ENCODE data around the gene ADGRV1.

The ADGRV1 gene

DNA sequence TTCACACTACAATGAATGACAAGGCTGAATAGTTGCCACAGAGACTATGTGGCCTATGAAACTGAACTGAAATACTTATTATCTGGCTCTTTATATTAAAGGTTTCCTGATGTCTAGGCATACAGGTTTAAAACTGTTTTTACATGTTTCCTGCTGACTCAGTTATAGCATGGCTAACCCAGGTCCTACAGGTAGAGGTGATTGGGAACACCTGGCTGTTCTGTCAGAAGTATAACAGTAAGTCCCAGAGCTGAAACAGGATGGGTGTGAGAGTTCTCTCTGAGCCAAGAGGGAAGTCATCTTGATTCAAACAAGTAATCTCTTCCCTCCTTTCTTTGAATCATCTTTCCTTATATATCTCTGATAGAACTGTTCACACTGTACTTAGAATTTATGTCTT lies 4.9 kb upstream of the ADGRV1 start:
- no peak for DNase-seq (ENCODE audit: extremely low read depth, insufficient read length)
- no peak for TF ChIP-seq CTCF (IDR thresholded peaks at IDR 0.05; ENCODE audit: insufficient read depth, low read length, poor library complexity, severe bottlenecking)
- H3K4me3 ChIP-seq (replicated peaks; ENCODE audit: low read depth, low read length), result no peak overlapping the region
- H3K36me3 ChIP-seq (ENCODE audit: control insufficient read depth, insufficient read depth, low read length), result no peaks in the 10 kb centered on the region
- H3K27me3 ChIP-seq (replicated peaks; ENCODE audit: control insufficient read depth, insufficient read depth, low read length), result peaks cover 1% of the 10 kb centered on the region

DNA sequence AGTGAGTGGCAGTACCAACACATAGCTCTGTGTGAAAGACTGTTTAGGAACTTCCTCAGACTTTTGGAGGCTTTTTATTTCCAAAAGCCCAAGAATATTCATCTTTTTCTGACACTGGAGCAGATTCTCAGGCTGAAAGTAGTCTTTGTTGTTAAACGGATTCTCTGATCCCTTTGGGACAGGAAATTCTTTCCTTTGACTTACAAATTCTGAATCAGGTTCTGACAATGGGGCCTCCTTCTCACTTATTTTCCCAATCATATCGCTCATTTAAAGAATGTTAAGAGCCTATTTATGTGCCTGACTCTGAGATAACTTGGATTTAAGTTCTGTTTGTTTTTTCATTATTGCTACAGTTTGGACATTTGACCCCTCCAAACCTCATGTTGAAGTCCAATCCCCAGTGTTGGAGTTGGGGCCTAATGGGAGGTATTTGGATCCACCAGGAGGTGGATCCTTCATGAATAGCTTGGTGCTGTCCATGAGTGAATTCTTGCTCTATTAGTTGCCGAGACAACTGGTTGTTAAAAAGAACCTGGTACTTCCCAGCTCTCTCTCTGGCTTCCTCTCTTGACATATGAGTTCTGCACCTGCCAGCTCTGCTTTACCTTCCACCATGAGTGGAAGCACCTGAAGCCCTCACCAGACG lies 4.1 kb upstream of the ADGRV1 start:
- H3K27me3 ChIP-seq (replicated peaks; ENCODE audit: control insufficient read depth, insufficient read depth, low read length), result peaks cover 1% of the 10 kb centered on the region
- no peak for TF ChIP-seq CTCF (IDR thresholded peaks at IDR 0.05; ENCODE audit: insufficient read depth, low read length, poor library complexity, severe bottlenecking)
- no peaks in the 10 kb centered on the region for H3K36me3 ChIP-seq (ENCODE audit: control insufficient read depth, insufficient read depth, low read length)
- no peak overlapping the region for H3K4me3 ChIP-seq (replicated peaks; ENCODE audit: low read depth, low read length)
- no peak for DNase-seq (ENCODE audit: extremely low read depth, insufficient read length)

GRCh38 chr5:90555666-90556065 lies 2.9 kb upstream of the ADGRV1 start:
- H3K27me3 ChIP-seq (replicated peaks; ENCODE audit: control insufficient read depth, insufficient read depth, low read length), result peaks cover 1% of the 10 kb centered on the region
- H3K4me3 ChIP-seq (replicated peaks; ENCODE audit: low read depth, low read length), result no peak overlapping the region
- H3K36me3 ChIP-seq (ENCODE audit: control insufficient read depth, insufficient read depth, low read length), result no peaks in the 10 kb centered on the region
- no peak for DNase-seq (ENCODE audit: extremely low read depth, insufficient read length)
- TF ChIP-seq CTCF (IDR thresholded peaks at IDR 0.05; ENCODE audit: insufficient read depth, low read length, poor library complexity, severe bottlenecking), result no peak

- Histone ChIP-seq H3K27me3 (replicated peaks; ENCODE audit: control insufficient read depth, insufficient read depth, low read length) (peaks cover 1% of the 10 kb centered on the region), H3K4me3 (replicated peaks; ENCODE audit: low read depth, low read length) (no peak overlapping the region), H3K36me3 (ENCODE audit: control insufficient read depth, insufficient read depth, low read length) (no peaks in the 10 kb centered on the region)
- no peak for DNase-seq (ENCODE audit: extremely low read depth, insufficient read length)
- no peak for TF ChIP-seq CTCF (IDR thresholded peaks at IDR 0.05; ENCODE audit: insufficient read depth, low read length, poor library complexity, severe bottlenecking)
Observed at GRCh38 chr5:90557391-90557790, 1.2 kb upstream of the ADGRV1 start.

GRCh38 chr5:90557871-90558270 lies 726 bp upstream of the ADGRV1 start:
- H3K4me3 ChIP-seq (replicated peaks; ENCODE audit: low read depth, low read length), result no peak overlapping the region
- H3K27me3 ChIP-seq (replicated peaks; ENCODE audit: control insufficient read depth, insufficient read depth, low read length), result peaks cover 1% of the 10 kb centered on the region
- H3K36me3 ChIP-seq (ENCODE audit: control insufficient read depth, insufficient read depth, low read length), result no peaks in the 10 kb centered on the region
- no peak for DNase-seq (ENCODE audit: extremely low read depth, insufficient read length)
- no peak for TF ChIP-seq CTCF (IDR thresholded peaks at IDR 0.05; ENCODE audit: insufficient read depth, low read length, poor library complexity, severe bottlenecking)

- TF ChIP-seq CTCF (IDR thresholded peaks at IDR 0.05; ENCODE audit: insufficient read depth, low read length, poor library complexity, severe bottlenecking), result no peak
- Histone ChIP-seq H3K36me3 (ENCODE audit: control insufficient read depth, insufficient read depth, low read length) (no peaks in the 10 kb centered on the region), H3K4me3 (replicated peaks; ENCODE audit: low read depth, low read length) (no peak overlapping the region), H3K27me3 (replicated peaks; ENCODE audit: control insufficient read depth, insufficient read depth, low read length) (peaks cover 1% of the 10 kb centered on the region)
- no peak for DNase-seq (ENCODE audit: extremely low read depth, insufficient read length)
Observed at GRCh38 chr5:90560771-90561170, 2.2 kb downstream of the ADGRV1 start.

Data from GM06990 (cell line).